HEK293 (cell line): Measurements from ENCODE around the gene GPX4.

ENCODE experiments used
- CTCF ChIA-PET: fragments of 350-600 bp; formaldehyde crosslinking; extraction: SDS; loops from one replicate; lab custom pipeline; 2021; ENCODE audit warnings: antibody characterized with exemption; lab: Yijun Ruan, JAX
- POLR2A ChIA-PET: fragments of 300-600 bp; formaldehyde crosslinking; extraction: SDS; loops from one replicate; lab custom pipeline; 2020; ENCODE audit warnings: antibody characterized with exemption, inconsistent platforms; lab: Yijun Ruan, JAX
- H3K27ac ChIP-seq: fragments of 200-500 bp; sonication (Bioruptor generic); 2 replicates; pipeline ENCODE4 v1.5.1; 2014; ENCODE audit warnings: low read depth, low read length, control low read depth, inconsistent platforms; ENCODE audit errors: extremely low read depth
- H3K36me3 ChIP-seq, 2 experiments: fragments of 200-500 bp in 1 of 2; sonication (Bioruptor generic) in 1 of 2; 1 replicate in 1 of 2; 2 replicates in 1 of 2; pipeline ENCODE4 v1.5.1; 2014 to 2017; ENCODE audit warnings: inconsistent platforms in 2 of 2, low read length in 2 of 2; ENCODE audit not compliant: control insufficient read depth in 2 of 2, insufficient read depth in 1 of 2
- H3K4me1 ChIP-seq: fragments of 200-500 bp; sonication (Bioruptor generic); 2 replicates; pipeline ENCODE4 v1.5.1; 2014; ENCODE audit warnings: mild to moderate bottlenecking, low read length, inconsistent platforms; ENCODE audit not compliant: control insufficient read depth, insufficient read depth
- H3K4me3 ChIP-seq: 2 replicates; pipeline ENCODE4 v1.5.1; 2011; ENCODE audit warnings: low read depth, mild to moderate bottlenecking, control low read depth, low read length, moderate library complexity
- H3K9me3 ChIP-seq: fragments of 200-500 bp; sonication (Bioruptor generic); 2 replicates; pipeline ENCODE4 v1.5.1; 2014; ENCODE audit warnings: low read depth, low read length, inconsistent platforms; ENCODE audit not compliant: control insufficient read depth, insufficient read depth
- GLI2 ChIP-seq: fragments of 450-650 bp; formaldehyde crosslinking; IDR thresholded peaks from 2 replicates; pipeline ENCODE4; 2017; ENCODE audit warnings: missing biosample characterization, missing genetic modification characterization, low read depth, borderline replicate concordance
- HOXA7 ChIP-seq: sonication (generic); formaldehyde crosslinking; IDR thresholded peaks from 2 replicates; pipeline ENCODE4 v1.8.1; 2022; ENCODE audit warnings: missing genetic modification reagents, borderline replicate concordance
- MZF1 ChIP-seq: fragments of 450-650 bp; formaldehyde crosslinking; IDR thresholded peaks from 2 replicates; pipeline ENCODE4 v1.5.1; 2017; ENCODE audit warnings: missing biosample characterization, missing genetic modification characterization, borderline replicate concordance
- REST ChIP-seq: fragments of 450-650 bp; formaldehyde crosslinking; IDR thresholded peaks from 2 replicates; pipeline ENCODE4 v1.5.1; 2016; ENCODE audit warnings: missing biosample characterization, missing genetic modification characterization
- WT1 ChIP-seq: fragments of 450-650 bp; formaldehyde crosslinking; IDR thresholded peaks from 2 replicates; pipeline ENCODE4 v1.5.1; 2016; ENCODE audit warnings: missing biosample characterization, missing genetic modification characterization
- ZBTB26 ChIP-seq: fragments of 450-650 bp; formaldehyde crosslinking; optimal IDR thresholded peaks from 2 replicates; pipeline ENCODE3; 2016; ENCODE audit warnings: missing biosample characterization, mild to moderate bottlenecking, missing genetic modification characterization
- ZEB2 ChIP-seq: fragments of 450-650 bp; formaldehyde crosslinking; IDR thresholded peaks from 2 replicates; pipeline ENCODE4 v1.5.1; 2016; ENCODE audit warnings: missing biosample characterization, missing genetic modification characterization
- ZFP3 ChIP-seq: fragments of 450-650 bp; formaldehyde crosslinking; IDR thresholded peaks from 2 replicates; pipeline ENCODE4 v1.5.1; 2016; ENCODE audit warnings: low read depth, missing biosample characterization, missing genetic modification characterization
- ZNF132 ChIP-seq: fragments of 450-650 bp; formaldehyde crosslinking; IDR thresholded peaks from 2 replicates; pipeline ENCODE4 v1.5.1; 2017; ENCODE audit warnings: missing biosample characterization, missing genetic modification characterization, borderline replicate concordance
- ZNF311 ChIP-seq: fragments of 450-650 bp; formaldehyde crosslinking; IDR thresholded peaks from 2 replicates; pipeline ENCODE4 v1.5.1; 2017; ENCODE audit warnings: missing biosample characterization, missing genetic modification characterization, borderline replicate concordance
- ZNF433 ChIP-seq: fragments of 450-650 bp; formaldehyde crosslinking; IDR thresholded peaks from 2 replicates; pipeline ENCODE4 v1.5.1; 2016; ENCODE audit warnings: missing biosample characterization, missing genetic modification characterization, low read depth
- ZNF585B ChIP-seq: fragments of 450-650 bp; formaldehyde crosslinking; IDR thresholded peaks from 2 replicates; pipeline ENCODE4 v1.5.1; 2016; ENCODE audit warnings: missing biosample characterization, missing genetic modification characterization
- ZNF624 ChIP-seq: fragments of 450-650 bp; formaldehyde crosslinking; IDR thresholded peaks from 2 replicates; pipeline ENCODE4 v1.5.1; 2017; ENCODE audit warnings: missing biosample characterization, missing genetic modification characterization
- ZNF639 ChIP-seq: fragments of 450-650 bp; formaldehyde crosslinking; IDR thresholded peaks from 2 replicates; pipeline ENCODE4 v1.5.1; 2016; ENCODE audit warnings: missing biosample characterization, missing genetic modification characterization
- ZSCAN16 ChIP-seq: fragments of 450-650 bp; formaldehyde crosslinking; IDR thresholded peaks from 2 replicates; pipeline ENCODE4 v1.5.1; 2016; ENCODE audit warnings: missing biosample characterization, missing genetic modification characterization
- ZXDB ChIP-seq: fragments of 450-650 bp; formaldehyde crosslinking; IDR thresholded peaks from 2 replicates; pipeline ENCODE4 v1.5.1; 2016; ENCODE audit warnings: missing biosample characterization, missing genetic modification characterization

GPX4 gene

GRCh38 chr19:1089126-1089771, 14.5 kb upstream of the GPX4 start:
- no peaks in the 10 kb centered on the region for H3K9me3 ChIP-seq
- H3K4me1 ChIP-seq = peaks cover 4% of the 10 kb centered on the region; the same call in 1 of the 2 replicates
- peaks cover 13 to 64% of the 10 kb centered on the region in 2 experiments; a peak in 2 of 3 replicates for H3K36me3 ChIP-seq
- TF ChIP-seq ZNF624 (tag by site-specific recombination) (no peak), ZEB2 (no peak), ZNF433 (tag by site-specific recombination) (no peak), ZSCAN16 (no peak), ZFP3 (tag by site-specific recombination) (no peak), ZXDB (no peak), GLI2 (tag by site-specific recombination) (no peak), ZBTB26 (no peak), ZNF585B (tag by site-specific recombination) (no peak), ZNF311 (no peak), ZNF132 (tag by site-specific recombination) (no peak), ZNF639 (tag by site-specific recombination) (no peak), HOXA7 (CRISPR knock-in tag) (no peak), WT1 (no peak)
- no peak overlapping the region for H3K27ac ChIP-seq
- ChIA-PET CTCF (no interaction called here), POLR2A (interaction anchor here (0.6 to 1.0 kb wide), 2 partner anchors 68 to 497 kb away, joined by 3 to 5 read pairs; partner anchors contain the start of gene RNU6-2)
- H3K4me3 ChIP-seq = no peak overlapping the region

GRCh38 chr19:1089891-1090290, 13.9 kb upstream of the GPX4 start:
- ChIA-PET POLR2A (interaction anchor here (0.6 to 1.3 kb wide), 3 partner anchors 23 to 498 kb away, joined by 3 to 6 read pairs (median 5); partner anchors contain the start of genes ARHGAP45 and RNU6-2), CTCF (no interaction called here)
- Histone ChIP-seq H3K36me3 (peaks cover 13 to 61% of the 10 kb centered on the region in 2 experiments; a peak in 2 of 3 replicates), H3K4me1 (peaks cover 4% of the 10 kb centered on the region; the same call in 1 of the 2 replicates), H3K27ac (no peak overlapping the region), H3K4me3 (no peak overlapping the region), H3K9me3 (no peaks in the 10 kb centered on the region)
- TF ChIP-seq REST (tag by site-specific recombination) = no peak
- no peak for TF ChIP-seq MZF1 (tag by site-specific recombination)
